SK-N-SH (cell line): ENCODE data around the gene C17orf113. TPM values are rescaled to one million over a fixed set of nuclear protein-coding genes. Genes with fewer than 3 reads are reported as not detected.

Experiments
- CTCF ChIA-PET: fragments of 300-600, 350-600 bp; formaldehyde crosslinking; extraction: SDS; loops from one replicate; lab custom pipeline; 2021; lab: Yijun Ruan, JAX
- POLR2A ChIA-PET: fragments of 350-600 bp; sonication (Branson Sonifier 250); formaldehyde crosslinking; extraction: SDS; loops from one replicate; lab custom pipeline; 2020; ENCODE audit warnings: antibody characterized with exemption, inconsistent platforms; lab: Yijun Ruan, JAX
- DNase-seq: peaks from one replicate; pipeline ENCODE4 v3.0.0; 2012
- H2AFZ ChIP-seq: fragments of 200-600 bp; sonication (generic); 2 replicates; pipeline ENCODE4 v1.8.1; 2016; ENCODE audit warnings: antibody characterized with exemption, mild to moderate bottlenecking, low read depth
- H3F3A ChIP-seq: fragments of 200-600 bp; sonication (generic); replicated peaks from 2 replicates; pipeline ENCODE3; 2016; ENCODE audit warnings: antibody characterized with exemption, mild to moderate bottlenecking; ENCODE audit not compliant: insufficient read depth
- H3K27ac ChIP-seq, 2 experiments: fragments of 200-500 bp in 1 of 2; fragments of 200-600 bp in 1 of 2; sonication (Bioruptor generic) in 1 of 2; sonication (generic), shearing (Covaris generic) in 1 of 2; 2 replicates each; pipeline versions ENCODE4 v1.5.1 to v1.6.1; 2014 to 2016; ENCODE audit warnings: low read depth in 2 of 2, inconsistent platforms in 1 of 2, low read length in 1 of 2, mild to moderate bottlenecking in 1 of 2, mixed read lengths in 1 of 2
- H3K27me3 ChIP-seq: fragments of 200-600 bp; sonication (generic), shearing (Covaris generic); 2 replicates; pipeline ENCODE4 v1.6.1; 2016; ENCODE audit warnings: mixed run types; ENCODE audit not compliant: insufficient read depth
- H3K36me3 ChIP-seq, 2 experiments: fragments of 200-500 bp in 1 of 2; fragments of 200-600 bp in 1 of 2; sonication (Bioruptor generic) in 1 of 2; sonication (generic) in 1 of 2; replicated peaks in 1 of 2; 2 replicates each; pipeline versions ENCODE3 to v1.5.1; 2014 to 2016; ENCODE audit warnings: low read length in 1 of 2, mild to moderate bottlenecking in 1 of 2; ENCODE audit not compliant: insufficient read depth in 2 of 2, control insufficient read depth in 1 of 2
- H3K4me1 ChIP-seq, 2 experiments: fragments of 200-500 bp in 1 of 2; fragments of 200-600 bp in 1 of 2; sonication (Bioruptor generic) in 1 of 2; sonication (generic), shearing (Covaris generic) in 1 of 2; 2 replicates each; pipeline versions ENCODE4 v1.5.1 to v1.6.1; 2014 to 2016; ENCODE audit warnings: low read depth in 1 of 2, low read length in 1 of 2, mixed run types in 1 of 2; ENCODE audit not compliant: insufficient read depth in 2 of 2, control insufficient read depth in 1 of 2
- H3K4me2 ChIP-seq: fragments of 200-600 bp; sonication (generic), shearing (Covaris generic); 2 replicates; pipeline ENCODE4 v1.6.1; 2017; ENCODE audit warnings: mixed run types
- H3K4me3 ChIP-seq, 2 experiments: fragments of 200-500 bp in 1 of 2; fragments of 200-600 bp in 1 of 2; sonication (Bioruptor generic) in 1 of 2; sonication (generic), shearing (Covaris generic) in 1 of 2; 2 replicates each; pipeline versions ENCODE4 v1.5.1 to v1.8.1; 2014 to 2016; ENCODE audit warnings: low read depth in 2 of 2, inconsistent platforms in 1 of 2, low read length in 1 of 2, mild to moderate bottlenecking in 1 of 2, mixed read lengths in 1 of 2, moderate library complexity in 1 of 2
- H3K79me2 ChIP-seq: fragments of 200-600 bp; sonication (generic); 2 replicates; pipeline ENCODE4 v1.8.1; 2017; ENCODE audit warnings: mild to moderate bottlenecking; ENCODE audit not compliant: insufficient read depth
- H3K9ac ChIP-seq: fragments of 200-600 bp; sonication (generic); 2 replicates; pipeline ENCODE4 v1.6.1; 2017; ENCODE audit warnings: mixed run types
- H3K9me2 ChIP-seq: fragments of 200-600 bp; sonication (generic); 2 replicates; pipeline ENCODE4 v1.6.1; 2017; ENCODE audit warnings: mixed run types
- H3K9me3 ChIP-seq: fragments of 200-600 bp; sonication (generic); 2 replicates; pipeline ENCODE4 v1.6.1; 2017; ENCODE audit warnings: mixed run types, mild to moderate bottlenecking, moderate library complexity
- H4K20me1 ChIP-seq: fragments of 200-600 bp; sonication (generic); 2 replicates; pipeline ENCODE4 v1.6.1; 2017; ENCODE audit warnings: mild to moderate bottlenecking, mixed run types; ENCODE audit not compliant: insufficient read depth
- EP300 ChIP-seq, 2 experiments: IDR thresholded peaks; 2 replicates each; pipeline versions ENCODE4 v1.4.0 to v1.6.1; 2012; ENCODE audit warnings: borderline replicate concordance in 1 of 2, low read depth in 1 of 2, low read length in 1 of 2
- EZH2phosphoT487 ChIP-seq: fragments of 200-600 bp; sonication (generic); IDR thresholded peaks from 2 replicates; pipeline ENCODE4 v1.6.1; 2017; ENCODE audit warnings: low read depth, mixed run types, mild to moderate bottlenecking, antibody characterized with exemption, moderate library complexity, borderline replicate concordance
- GATA2 ChIP-seq: sonication (generic); formaldehyde crosslinking; IDR thresholded peaks from 2 replicates; pipeline ENCODE4 v1.5.0; 2020; ENCODE audit warnings: mild to moderate bottlenecking, missing genetic modification reagents
- IRF3 ChIP-seq: fragments of 150-350 bp; IDR thresholded peaks from 2 replicates; pipeline ENCODE4 v1.6.1; 2016; ENCODE audit warnings: mild to moderate bottlenecking, low read depth, low read length
- JUND ChIP-seq: IDR thresholded peaks from 2 replicates; pipeline ENCODE4 v1.4.0; 2012
- MEF2A ChIP-seq: IDR thresholded peaks from 2 replicates; pipeline ENCODE4 v1.4.0; 2012; ENCODE audit warnings: low read depth, borderline replicate concordance
- NFIC ChIP-seq: IDR thresholded peaks from 2 replicates; pipeline ENCODE4 v1.4.0; 2012; ENCODE audit warnings: borderline replicate concordance
- PBX3 ChIP-seq: IDR thresholded peaks from 2 replicates; pipeline ENCODE4; 2012
- RAD21 ChIP-seq: IDR thresholded peaks from 2 replicates; pipeline ENCODE4 v1.6.1; 2012; ENCODE audit warnings: mild to moderate bottlenecking, low read length
- RCOR1 ChIP-seq: fragments of 150-350 bp; IDR thresholded peaks from 2 replicates; pipeline ENCODE4 v1.6.1; 2017; ENCODE audit warnings: antibody characterized with exemption, low read length
- SIN3A ChIP-seq: IDR thresholded peaks from 2 replicates; pipeline ENCODE4 v1.6.1; 2012; ENCODE audit warnings: low read depth, mild to moderate bottlenecking, low read length, moderate library complexity, borderline replicate concordance
- SMC3 ChIP-seq: IDR thresholded peaks from 2 replicates; pipeline ENCODE4 v1.6.1; 2012; ENCODE audit warnings: low read depth, low read length, improper control_type of control experiment
- TAF1 ChIP-seq: IDR thresholded peaks from 2 replicates; pipeline ENCODE4 v1.6.1; 2012; ENCODE audit warnings: low read depth, mild to moderate bottlenecking, low read length, moderate library complexity, borderline replicate concordance
- TEAD4 ChIP-seq: IDR thresholded peaks from 2 replicates; pipeline ENCODE4 v1.4.0; 2012; ENCODE audit warnings: mild to moderate bottlenecking, borderline replicate concordance; ENCODE audit not compliant: insufficient read depth
- USF1 ChIP-seq: IDR thresholded peaks from 2 replicates; pipeline ENCODE4 v1.4.0; 2012; ENCODE audit warnings: low read depth, borderline replicate concordance
- YY1 ChIP-seq: IDR thresholded peaks from 2 replicates; pipeline ENCODE4 v1.4.0; 2012; ENCODE audit warnings: low read depth, mild to moderate bottlenecking
- WGBS: methylation state at CpG from one replicate; pipeline ENCODE4 v1.1.6; 2017; ENCODE audit warnings: low lambda C conversion rate; 5-methylcytosine and 5-hydroxymethylcytosine counted together
- polyA plus RNA-seq, 3 experiments: library from polyadenylated mRNA; depleted of rRNA; stranded (reverse); fragments of >200 nt; gene quantifications; 2 replicates each; pipeline ENCODE4 v1.2.3, GENCODE V29; 2012

The C17orf113 gene
- polyA plus RNA-seq, 1 of the 3 experiments (the other 2 are of a cell fraction) = 0.44 TPM

DNA sequence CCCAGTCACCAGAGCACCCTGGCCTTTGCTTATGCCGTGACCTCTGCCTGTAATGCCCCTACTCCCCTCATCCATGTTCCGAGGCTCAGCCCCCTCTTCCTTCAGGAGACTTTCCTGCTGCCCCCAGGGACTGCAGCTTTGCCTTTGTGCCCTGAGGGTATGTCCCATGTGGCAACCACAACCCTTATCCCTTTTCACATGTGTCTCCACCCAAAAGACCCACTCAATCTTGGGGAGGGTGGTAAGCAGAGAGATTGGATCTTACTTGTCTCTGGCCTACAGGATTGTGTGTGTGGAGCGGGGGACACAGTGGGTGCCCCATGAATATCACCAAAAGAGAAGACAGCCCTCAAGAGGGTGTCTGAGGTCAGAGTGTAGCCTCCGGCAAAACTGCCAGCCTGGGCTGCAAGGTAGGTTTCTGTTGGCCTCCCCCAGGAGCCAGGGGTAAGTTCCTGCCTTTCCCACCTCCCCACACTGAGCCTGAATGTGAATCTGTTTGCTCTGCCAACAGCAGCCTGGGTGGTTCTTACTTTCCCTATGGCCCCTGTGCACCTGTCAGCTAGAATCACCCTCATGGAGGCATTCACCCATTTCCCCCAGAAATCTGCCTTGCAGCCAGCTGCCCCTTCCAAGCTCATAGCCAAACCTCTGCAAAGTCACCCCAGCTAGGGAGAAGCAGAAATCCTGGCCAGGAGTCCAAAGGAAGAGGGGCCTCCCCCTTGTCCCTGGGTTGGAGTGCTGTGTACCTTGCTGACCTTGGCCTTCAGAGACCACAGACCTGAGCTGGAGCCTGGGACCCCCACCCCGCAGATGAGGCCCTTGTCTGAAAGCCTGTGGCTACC lies 11.5 kb upstream of the C17orf113 start:
- Histone ChIP-seq H3K27me3 (no peaks in the 10 kb centered on the region), H3K9me3 (no peaks in the 10 kb centered on the region), H3K9ac (no peak overlapping the region), H4K20me1 (no peaks in the 10 kb centered on the region), H2AFZ (no peak overlapping the region), H3K9me2 (no peaks in the 10 kb centered on the region), H3K4me1 (no peaks in the 10 kb centered on the region; a peak in 1 of 4 replicates), H3K79me2 (no peaks in the 10 kb centered on the region), H3F3A (no peaks in the 10 kb centered on the region), H3K27ac (no peak overlapping the region), H3K36me3 (no peaks in the 10 kb centered on the region), H3K4me2 (no peak overlapping the region), H3K4me3 (no peak overlapping the region)
- ChIA-PET CTCF (interaction anchor here (0.6 to 2.1 kb wide), 7 partner anchors 10 to 226 kb away, joined by 3 to 12 read pairs (median 3); partner anchors contain the start of gene STAT5A), POLR2A (no interaction called here)
- no peak for DNase-seq
- TF ChIP-seq TEAD4 (no peak), NFIC (no peak), EZH2phosphoT487 (no peak), EP300 (IDR thresholded peaks at IDR 0.05; ENCODE audit: borderline replicate concordance in 1 of 2, low read depth in 1 of 2, low read length in 1 of 2) (no peak), GATA2 (no peak), MEF2A (no peak), SMC3 (no peak), USF1 (no peak), YY1 (no peak), IRF3 (no peak), RCOR1 (no peak), PBX3 (no peak), TAF1 (no peak), RAD21 (no peak)
- WGBS = 51% methylated on average over 5 of the region's 5 CpGs

DNA sequence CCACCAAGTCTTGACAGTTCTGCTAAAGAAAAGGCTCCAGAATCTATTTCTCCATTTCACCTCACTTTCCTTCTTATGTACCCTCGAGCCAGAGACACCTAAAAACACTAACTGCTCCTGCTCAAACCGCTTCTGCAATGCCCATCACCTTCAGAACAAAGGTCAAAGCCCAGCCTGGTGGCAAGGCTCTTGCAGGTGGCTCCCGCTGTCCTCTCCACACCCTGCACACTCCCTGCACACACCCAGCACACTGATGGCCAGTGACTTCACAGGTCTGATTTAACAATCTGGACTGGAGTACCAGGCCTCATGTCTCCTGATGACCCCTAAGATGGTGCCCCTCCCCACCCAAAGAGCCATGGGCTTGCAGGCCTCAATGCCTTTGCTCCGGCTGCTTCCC lies 9.8 kb upstream of the C17orf113 start:
- TF ChIP-seq SIN3A (no peak), JUND (no peak), TAF1 (no peak)
- Histone ChIP-seq H3F3A (no peaks in the 10 kb centered on the region), H3K9me3 (no peaks in the 10 kb centered on the region), H3K4me3 (no peak overlapping the region), H4K20me1 (no peaks in the 10 kb centered on the region), H3K9ac (no peak overlapping the region), H3K36me3 (no peaks in the 10 kb centered on the region), H3K9me2 (no peaks in the 10 kb centered on the region), H3K4me2 (no peak overlapping the region), H3K27me3 (no peaks in the 10 kb centered on the region), H2AFZ (no peak overlapping the region), H3K79me2 (no peaks in the 10 kb centered on the region), H3K27ac (no peak overlapping the region), H3K4me1 (no peaks in the 10 kb centered on the region; a peak in 1 of 4 replicates)
- no peak for DNase-seq
- POLR2A ChIA-PET = no interaction called here
- 63% methylated on average over 4 of the region's 4 CpGs for WGBS
- CTCF ChIA-PET = interaction anchor here (1.9 to 3.6 kb wide), 3 partner anchors 7 to 41 kb away, joined by 4 to 16 read pairs (median 6); no protein-coding TSS in a partner anchor
